A549 treated with CORT108297 at 1 μM for 4 hours (cell line): ENCODE measurements around the gene STAP2. TPM values are rescaled to one million over a fixed set of nuclear protein-coding genes. Genes with fewer than 3 reads are reported as not detected.

ENCODE experiments used
- total RNA-seq: library from RNA; stranded (reverse); fragments of 200-300 nt; extraction: Qiagen RNA extraction; gene quantifications from 5 replicates; pipeline ENCODE4 v1.2.3, GENCODE V29; 2022

The STAP2 gene
- 0.17 TPM in 1 of 5 replicates, not detected in the others for total RNA-seq

GRCh38 chr19:4338441-4339355 is at the start of gene STAP2:
STAP2 (minus strand) TSS chr19:4338827; CDS start chr19:4338753, 74 bp downstream.

GRCh38 chr19:4343370-4344307 is 5.0 kb upstream of the STAP2 start, which contains the start of gene MPND:
MPND (plus strand) TSS chr19:4343562; CDS start chr19:4343594, 32 bp downstream.

GRCh38 chr19:4304538-4305256 is 33.9 kb downstream of the STAP2 start, which contains the start of gene FSD1:
FSD1 (plus strand) TSS chr19:4304598; CDS start chr19:4304747, 149 bp downstream.

GRCh38 chr19:4302243-4302640 is 36.4 kb downstream of the STAP2 start, which contains the start of gene TMIGD2:
TMIGD2 (minus strand) TSS chr19:4302389; CDS start chr19:4302385, 4 bp downstream.

DNA sequence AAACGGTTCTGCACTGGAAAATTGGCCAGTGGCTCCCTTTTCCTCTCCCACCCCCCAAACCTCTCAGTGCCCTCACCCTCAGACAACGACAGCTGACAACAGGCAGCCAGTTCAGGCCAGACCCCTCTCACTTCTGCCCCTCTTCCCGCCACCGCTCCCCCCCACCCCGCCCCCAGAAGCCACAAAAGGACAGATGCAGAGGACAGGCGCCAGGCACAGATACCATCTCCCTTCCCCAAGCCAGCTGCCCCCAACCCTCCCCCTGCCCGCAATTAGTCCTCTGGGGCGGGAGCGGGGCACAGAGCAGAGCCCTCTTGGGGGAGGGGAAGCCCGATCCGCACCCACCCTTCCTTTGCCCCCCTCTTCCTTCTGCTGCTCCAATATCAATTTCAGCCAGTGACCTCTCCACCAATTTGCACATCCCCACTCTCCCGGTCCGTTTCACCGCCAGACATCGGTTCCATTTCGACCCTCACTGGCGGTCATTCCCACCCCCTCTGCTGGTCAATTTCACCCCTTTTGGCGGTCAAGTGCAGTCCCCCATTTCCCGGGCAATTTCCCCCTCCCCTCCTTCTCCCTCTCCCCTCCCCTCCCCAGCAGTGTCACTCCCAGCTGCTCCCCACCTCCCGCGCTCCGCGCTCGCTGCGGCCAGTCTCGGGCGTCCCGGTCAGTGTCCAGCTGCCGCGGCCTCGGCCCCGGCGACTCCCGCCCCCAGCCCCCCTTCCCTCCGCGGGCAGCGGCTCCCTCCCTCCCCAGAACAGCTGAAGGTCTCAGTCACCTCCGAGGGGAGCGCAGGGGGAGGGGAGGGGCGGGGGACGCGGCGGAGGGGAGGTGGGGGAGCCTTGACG is 60.0 kb downstream of the STAP2 start, which contains the start of gene SHD:
Gene SHD, plus strand, starts transcription at position 848 of the 848 bp plus-strand sequence. CDS start 798 bp downstream, outside the sequence.

Other genes starting within 250 kb of the STAP2 start
- gene MAP2K2, start 214.7 kb downstream of the STAP2 start, total RNA-seq = 109 to 160 TPM (median 150 TPM) in 5 replicates
- 0.05 to 0.20 TPM (median 0.11 TPM) in 5 replicates for gene CREB3L3, start 185.2 kb downstream of the STAP2 start, total RNA-seq
- gene SIRT6, start 156.3 kb downstream of the STAP2 start, total RNA-seq = 26.9 to 36.6 TPM (median 32.7 TPM) in 5 replicates
- gene ANKRD24, start 156.1 kb downstream of the STAP2 start, total RNA-seq = 0.17 to 0.26 TPM (median 0.21 TPM) in 5 replicates
- 2.8 to 5.2 TPM (median 3.2 TPM) in 5 replicates for gene EBI3, start 109.3 kb downstream of the STAP2 start, total RNA-seq
- 19.9 to 21.8 TPM (median 20.5 TPM) in 5 replicates for gene YJU2, start 91.7 kb downstream of the STAP2 start, total RNA-seq
- 0.13 to 0.19 TPM in 2 of 5 replicates, not detected in the others for gene SHD, start 59.6 kb downstream of the STAP2 start, total RNA-seq
- gene TMIGD2, start 36.4 kb downstream of the STAP2 start, total RNA-seq = not detected in 5 replicates
- gene FSD1, start 34.2 kb downstream of the STAP2 start, total RNA-seq = 7.2 to 9.2 TPM (median 8.3 TPM) in 5 replicates
- 5.6 to 12.3 TPM (median 11.6 TPM) in 5 replicates for gene MPND, start 4.7 kb upstream of the STAP2 start, total RNA-seq
- 44.8 to 63.5 TPM (median 59.7 TPM) in 5 replicates for gene SH3GL1, start 61.7 kb upstream of the STAP2 start, total RNA-seq
- gene CHAF1A, start 63.8 kb upstream of the STAP2 start, total RNA-seq = 20.7 to 25.0 TPM (median 24.0 TPM) in 5 replicates
- 34.8 to 65.2 TPM (median 58.0 TPM) in 5 replicates for gene UBXN6, start 119.0 kb upstream of the STAP2 start, total RNA-seq
- gene HDGFL2, start 133.5 kb upstream of the STAP2 start, total RNA-seq = 22.8 to 30.9 TPM (median 28.5 TPM) in 5 replicates
- gene PLIN4, start 179.7 kb upstream of the STAP2 start, total RNA-seq = 0.12 to 0.32 TPM (median 0.25 TPM) in 5 replicates
- 0.10 to 0.34 TPM (median 0.26 TPM) in 3 of 5 replicates, not detected in the others for gene PLIN5, start 196.4 kb upstream of the STAP2 start, total RNA-seq
- gene LRG1, start 201.2 kb upstream of the STAP2 start, total RNA-seq = 0.07 to 0.25 TPM (median 0.09 TPM) in 4 of 5 replicates, not detected in the other
- 4.4 to 6.5 TPM (median 6.1 TPM) in 5 replicates for gene SEMA6B, start 220.9 kb upstream of the STAP2 start, total RNA-seq